ENCODE measurements around the gene TLL1. TPM values are rescaled to one million over a fixed set of nuclear protein-coding genes. Genes with fewer than 3 reads are reported as not detected.

Gene TLL1
- total RNA-seq, 1 experiment from 2014 or later = 5.0 TPM

- Histone ChIP-seq H3K27me3 (ENCODE audit: low read length) (no peaks in the 10 kb centered on the region), H4K20me1 (ENCODE audit: low read length) (no peaks in the 10 kb centered on the region), H3K27ac (ENCODE audit: low read length) (no peak overlapping the region), H2AFZ (ENCODE audit: low read length) (no peak overlapping the region), H3K4me1 (ENCODE audit: insufficient read depth, low read length) (peaks cover 12% of the 10 kb centered on the region), H3K9me2 (replicated peaks; ENCODE audit: low read length) (no peaks in the 10 kb centered on the region), H3K4me3 (ENCODE audit: low read length) (no peak overlapping the region), H3K9me3 (ENCODE audit: low read length) (no peaks in the 10 kb centered on the region), H3F3A (ENCODE audit: low read length, unreplicated experiment) (no peaks in the 10 kb centered on the region), H3K79me2 (ENCODE audit: low read length) (no peaks in the 10 kb centered on the region), H3K4me2 (ENCODE audit: low read length) (no peak overlapping the region), H3K9ac (ENCODE audit: low read length) (no peak overlapping the region), H3K36me3 (ENCODE audit: low read depth, low read length) (no peaks in the 10 kb centered on the region)
- POLR2A ChIA-PET (ENCODE audit: unreplicated experiment) = interaction anchor here (0.6 kb wide), 1 partner anchor 26 kb away, joined by 4 read pairs; no protein-coding TSS in a partner anchor
- no TSS peak for BruUV-seq (replicated peaks)
- intact Hi-C loops (cut with micrococcal nuclease) = no loop called here
- ATAC-seq (no peak), DNase-seq (no peak)
- TF ChIP-seq, protein P1, sequence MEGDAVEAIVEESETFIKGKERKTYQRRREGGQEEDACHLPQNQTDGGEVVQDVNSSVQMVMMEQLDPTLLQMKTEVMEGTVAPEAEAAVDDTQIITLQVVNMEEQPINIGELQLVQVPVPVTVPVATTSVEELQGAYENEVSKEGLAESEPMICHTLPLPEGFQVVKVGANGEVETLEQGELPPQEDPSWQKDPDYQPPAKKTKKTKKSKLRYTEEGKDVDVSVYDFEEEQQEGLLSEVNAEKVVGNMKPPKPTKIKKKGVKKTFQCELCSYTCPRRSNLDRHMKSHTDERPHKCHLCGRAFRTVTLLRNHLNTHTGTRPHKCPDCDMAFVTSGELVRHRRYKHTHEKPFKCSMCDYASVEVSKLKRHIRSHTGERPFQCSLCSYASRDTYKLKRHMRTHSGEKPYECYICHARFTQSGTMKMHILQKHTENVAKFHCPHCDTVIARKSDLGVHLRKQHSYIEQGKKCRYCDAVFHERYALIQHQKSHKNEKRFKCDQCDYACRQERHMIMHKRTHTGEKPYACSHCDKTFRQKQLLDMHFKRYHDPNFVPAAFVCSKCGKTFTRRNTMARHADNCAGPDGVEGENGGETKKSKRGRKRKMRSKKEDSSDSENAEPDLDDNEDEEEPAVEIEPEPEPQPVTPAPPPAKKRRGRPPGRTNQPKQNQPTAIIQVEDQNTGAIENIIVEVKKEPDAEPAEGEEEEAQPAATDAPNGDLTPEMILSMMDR (conservative IDR thresholded peaks at IDR 0.05; ENCODE audit: low read depth, low read length) = no peak
- TF ChIP-seq EZH2 (IDR thresholded peaks at IDR 0.05; ENCODE audit: low read length, unreplicated experiment) = no peak
- TF ChIP-seq EZH2phosphoT487 (IDR thresholded peaks at IDR 0.05; ENCODE audit: borderline replicate concordance, low read length) = no peak
- CTCF ChIA-PET = no interaction called here
Observed at GRCh38 chr4:165929662-165930061, 56.6 kb downstream of the TLL1 start.

DNA sequence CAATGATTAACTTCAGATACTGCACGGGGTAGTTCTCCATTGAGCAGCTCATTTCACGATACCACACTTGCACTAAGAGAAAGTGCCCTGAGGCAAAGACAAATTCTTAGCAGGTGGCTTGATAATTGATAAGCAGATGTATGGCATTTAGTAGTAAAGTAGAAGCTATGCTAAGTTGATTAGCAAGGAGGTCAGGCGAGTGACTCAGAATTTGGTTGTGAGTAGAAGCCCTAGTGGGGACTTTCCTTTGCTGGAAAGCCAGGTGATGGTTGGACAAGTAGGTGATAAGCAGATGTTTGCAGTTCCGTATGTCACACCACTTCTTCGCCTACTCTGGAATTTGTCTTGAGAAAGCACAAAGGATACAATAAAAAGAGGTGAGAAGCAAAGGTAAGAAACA lies 58.7 kb downstream of the TLL1 start:
- H3K36me3 ChIP-seq (ENCODE audit: low read depth, low read length) = no peaks in the 10 kb centered on the region
- H3K4me1 ChIP-seq (ENCODE audit: insufficient read depth, low read length) = peaks cover 12% of the 10 kb centered on the region
- no peak overlapping the region for H3K27ac ChIP-seq (ENCODE audit: low read length)
- H3F3A ChIP-seq (ENCODE audit: low read length, unreplicated experiment) = no peaks in the 10 kb centered on the region
- H3K79me2 ChIP-seq (ENCODE audit: low read length) = no peaks in the 10 kb centered on the region
- H3K9me3 ChIP-seq (ENCODE audit: low read length) = no peaks in the 10 kb centered on the region
- no peak for TF ChIP-seq EZH2 (IDR thresholded peaks at IDR 0.05; ENCODE audit: low read length, unreplicated experiment)
- TF ChIP-seq EZH2phosphoT487 (IDR thresholded peaks at IDR 0.05; ENCODE audit: borderline replicate concordance, low read length) = no peak
- TF ChIP-seq, protein P1 (conservative IDR thresholded peaks at IDR 0.05; ENCODE audit: low read depth, low read length) = no peak
- H3K27me3 ChIP-seq (ENCODE audit: low read length) = no peaks in the 10 kb centered on the region
- BruUV-seq (replicated peaks) = no TSS peak
- no peaks in the 10 kb centered on the region for H3K9me2 ChIP-seq (replicated peaks; ENCODE audit: low read length)
- no peak overlapping the region for H3K4me2 ChIP-seq (ENCODE audit: low read length)
- H4K20me1 ChIP-seq (ENCODE audit: low read length) = no peaks in the 10 kb centered on the region
- no peak overlapping the region for H3K4me3 ChIP-seq (ENCODE audit: low read length)
- intact Hi-C loops (cut with micrococcal nuclease) = no loop called here
- H2AFZ ChIP-seq (ENCODE audit: low read length) = no peak overlapping the region
- no peak overlapping the region for H3K9ac ChIP-seq (ENCODE audit: low read length)
- POLR2A ChIA-PET (ENCODE audit: unreplicated experiment) = no interaction called here
- ATAC-seq = no peak
- DNase-seq = no peak
- CTCF ChIA-PET = interaction anchor here (0.6 kb wide), 1 partner anchor 47 kb away, joined by 7 read pairs; no protein-coding TSS in a partner anchor

GRCh38 chr4:165944900-165945299 lies 71.9 kb downstream of the TLL1 start:
- TF ChIP-seq EZH2 (IDR thresholded peaks at IDR 0.05; ENCODE audit: low read length, unreplicated experiment) = no peak
- no peak for TF ChIP-seq EZH2phosphoT487 (IDR thresholded peaks at IDR 0.05; ENCODE audit: borderline replicate concordance, low read length)
- TF ChIP-seq, protein P1 (conservative IDR thresholded peaks at IDR 0.05; ENCODE audit: low read depth, low read length) = no peak
- Histone ChIP-seq H3K27me3 (ENCODE audit: low read length) (no peaks in the 10 kb centered on the region), H3K27ac (ENCODE audit: low read length) (no peak overlapping the region), H3K9me3 (ENCODE audit: low read length) (no peaks in the 10 kb centered on the region), H3K9me2 (replicated peaks; ENCODE audit: low read length) (no peaks in the 10 kb centered on the region), H2AFZ (ENCODE audit: low read length) (no peak overlapping the region), H3K79me2 (ENCODE audit: low read length) (no peaks in the 10 kb centered on the region), H3K4me2 (ENCODE audit: low read length) (no peak overlapping the region), H3K9ac (ENCODE audit: low read length) (no peak overlapping the region), H3K4me3 (ENCODE audit: low read length) (no peak overlapping the region), H3K4me1 (ENCODE audit: insufficient read depth, low read length) (no peaks in the 10 kb centered on the region), H3F3A (ENCODE audit: low read length, unreplicated experiment) (no peaks in the 10 kb centered on the region), H4K20me1 (ENCODE audit: low read length) (no peaks in the 10 kb centered on the region), H3K36me3 (ENCODE audit: low read depth, low read length) (no peaks in the 10 kb centered on the region; the same call in 1 of the 2 replicates)
- ATAC-seq (no peak), DNase-seq (no peak)
- POLR2A ChIA-PET (ENCODE audit: unreplicated experiment) = no interaction called here
- intact Hi-C loops (cut with micrococcal nuclease) = no loop called here
- BruUV-seq (replicated peaks) = no TSS peak
- CTCF ChIA-PET = no interaction called here
